NT2/D1 (cell line): ENCODE results near the gene SLCO2B1.

ENCODE experiments used
- DNase-seq: peaks from one replicate; pipeline ENCODE4 v3.0.0-alpha.2; 2011; ENCODE audit warnings: low read depth, low spot score
- H3K27me3 ChIP-seq: 2 replicates; pipeline ENCODE4 v1.6.0; 2011; ENCODE audit warnings: mild to moderate bottlenecking; ENCODE audit not compliant: insufficient read length, insufficient read depth
- H3K36me3 ChIP-seq: 2 replicates; pipeline ENCODE4 v1.6.1; 2011; ENCODE audit warnings: mild to moderate bottlenecking, low read length, mixed read lengths; ENCODE audit not compliant: insufficient read depth, insufficient read length
- H3K4me1 ChIP-seq: 2 replicates; pipeline ENCODE4 v1.5.1; 2011; ENCODE audit not compliant: insufficient read depth, insufficient read length
- H3K4me3 ChIP-seq: 2 replicates; pipeline ENCODE4 v1.5.1; 2011; ENCODE audit warnings: low read depth; ENCODE audit not compliant: insufficient read length
- H3K9ac ChIP-seq: 2 replicates; pipeline ENCODE4 v1.6.0; 2011; ENCODE audit warnings: low read depth; ENCODE audit not compliant: insufficient read length
- H3K9me3 ChIP-seq: 2 replicates; pipeline ENCODE4 v1.5.1; 2011; ENCODE audit warnings: mild to moderate bottlenecking, low read length; ENCODE audit not compliant: insufficient read depth
- SUZ12 ChIP-seq: IDR thresholded peaks from 2 replicates; pipeline ENCODE4 v1.6.1; 2011; ENCODE audit not compliant: insufficient read length, insufficient read depth; ENCODE audit errors: extremely low read depth
- YY1 ChIP-seq: IDR thresholded peaks from 2 replicates; pipeline ENCODE4 v1.6.1; 2011; ENCODE audit not compliant: insufficient read length, insufficient read depth
- ZNF274 ChIP-seq: IDR thresholded peaks from 2 replicates; pipeline ENCODE4 v1.6.1; 2011; ENCODE audit warnings: mild to moderate bottlenecking, low read depth, low read length

The SLCO2B1 gene

GRCh38 chr11:75112200-75112599 is 38.7 kb upstream of the SLCO2B1 start:
- peaks cover 10% of the 10 kb centered on the region; the same call in 1 of the 2 replicates for H3K9me3 ChIP-seq
- no peak for DNase-seq
- H3K9ac ChIP-seq = no peak overlapping the region
- H3K4me1 ChIP-seq = no peaks in the 10 kb centered on the region
- H3K4me3 ChIP-seq = no peak overlapping the region
- H3K27me3 ChIP-seq = no peaks in the 10 kb centered on the region
- no peaks in the 10 kb centered on the region for H3K36me3 ChIP-seq
- TF ChIP-seq ZNF274 (no peak), YY1 (no peak), SUZ12 (no peak)

DNA sequence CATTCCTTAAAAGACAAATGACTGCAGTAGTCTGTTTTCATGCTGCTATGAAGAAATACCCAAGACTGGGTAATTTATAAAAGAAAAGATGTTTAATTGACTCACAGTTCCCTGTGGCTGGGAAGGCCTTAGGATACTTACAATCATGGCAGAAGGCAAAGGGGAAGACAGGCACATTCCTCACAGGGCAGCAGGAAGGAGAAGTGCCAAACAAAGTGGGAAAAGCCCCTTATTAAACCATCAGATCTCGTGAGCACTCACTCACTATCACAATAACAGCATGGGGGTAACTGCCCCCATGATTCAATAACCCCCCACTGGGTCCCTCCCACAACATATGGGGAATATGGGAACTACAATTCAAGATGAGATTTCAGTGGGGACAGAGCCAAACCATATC is 37.9 kb upstream of the SLCO2B1 start:
- TF ChIP-seq ZNF274 (no peak), YY1 (no peak), SUZ12 (no peak)
- no peak for DNase-seq
- no peaks in the 10 kb centered on the region for H3K36me3 ChIP-seq

DNA sequence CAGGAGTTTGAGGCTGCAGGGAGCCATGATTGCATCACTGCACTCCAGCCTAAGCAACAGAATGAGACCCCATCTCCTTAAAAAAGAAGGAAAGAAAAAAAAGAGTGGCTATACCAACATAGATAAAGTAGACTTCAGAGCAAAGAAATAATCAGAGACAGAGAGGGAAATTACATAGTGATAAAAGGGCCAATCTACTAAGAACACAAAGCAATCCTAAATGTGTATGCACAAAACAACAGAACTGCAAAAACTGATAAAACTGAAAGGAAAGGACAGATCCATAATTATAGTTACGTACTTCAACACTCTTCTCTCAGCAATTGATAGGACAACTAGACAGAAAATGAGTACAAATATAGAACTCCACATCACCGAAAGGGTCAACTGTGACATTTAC is 36.4 kb upstream of the SLCO2B1 start:
- H3K36me3 ChIP-seq = no peaks in the 10 kb centered on the region
- no peaks in the 10 kb centered on the region for H3K27me3 ChIP-seq
- TF ChIP-seq SUZ12 = no peak
- TF ChIP-seq ZNF274 = no peak
- no peak for TF ChIP-seq YY1
- H3K4me1 ChIP-seq = no peaks in the 10 kb centered on the region
- H3K9me3 ChIP-seq = peaks cover 20% of the 10 kb centered on the region
- no peak overlapping the region for H3K4me3 ChIP-seq
- no peak for DNase-seq
- no peak overlapping the region for H3K9ac ChIP-seq

More for the DNA sequence above, 37.9 kb upstream of the SLCO2B1 start:
- H3K9ac ChIP-seq = no peak overlapping the region
- H3K4me1 ChIP-seq = no peaks in the 10 kb centered on the region
- no peaks in the 10 kb centered on the region for H3K27me3 ChIP-seq
- H3K9me3 ChIP-seq = peaks cover 10% of the 10 kb centered on the region; the same call in 1 of the 2 replicates
- H3K4me3 ChIP-seq = no peak overlapping the region

GRCh38 chr11:75118577-75118976 is 32.3 kb upstream of the SLCO2B1 start:
- H3K4me3 ChIP-seq = no peak overlapping the region
- H3K36me3 ChIP-seq = no peaks in the 10 kb centered on the region
- H3K9ac ChIP-seq = no peak overlapping the region
- TF ChIP-seq ZNF274 (no peak), YY1 (no peak), SUZ12 (no peak)
- no peak for DNase-seq
- no peaks in the 10 kb centered on the region for H3K27me3 ChIP-seq
- no peaks in the 10 kb centered on the region for H3K4me1 ChIP-seq
- peaks cover 12% of the 10 kb centered on the region for H3K9me3 ChIP-seq

- H3K4me1 ChIP-seq = no peaks in the 10 kb centered on the region
- H3K27me3 ChIP-seq = no peaks in the 10 kb centered on the region
- H3K9ac ChIP-seq = no peak overlapping the region
- no peak overlapping the region for H3K4me3 ChIP-seq
- TF ChIP-seq SUZ12 (no peak), ZNF274 (no peak), YY1 (no peak)
- H3K36me3 ChIP-seq = no peaks in the 10 kb centered on the region
- DNase-seq = no peak
- no peaks in the 10 kb centered on the region for H3K9me3 ChIP-seq
Measured at GRCh38 chr11:75126564-75126963, 24.3 kb upstream of the SLCO2B1 start.

DNA sequence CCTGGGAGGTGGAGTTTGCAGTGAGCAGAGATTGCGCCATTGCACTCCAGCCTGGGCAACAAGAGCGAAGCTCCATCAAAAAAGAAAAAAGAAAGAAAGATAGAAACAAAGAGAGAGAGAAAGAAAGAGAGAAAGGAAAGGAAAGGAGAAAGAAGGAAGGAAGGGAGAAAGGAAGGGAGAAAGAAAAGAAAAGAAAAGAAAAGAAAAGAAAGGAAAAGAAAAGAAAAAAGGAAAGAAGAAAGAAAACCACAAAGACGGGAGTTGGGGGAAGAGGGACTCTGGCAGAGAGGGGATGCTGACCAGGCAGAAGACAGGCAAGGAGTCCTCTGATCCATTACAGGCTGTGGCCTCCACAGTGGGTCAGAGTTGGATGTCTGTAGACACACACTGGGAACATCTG is 18.8 kb upstream of the SLCO2B1 start:
- DNase-seq = no peak
- Histone ChIP-seq H3K9ac (no peak overlapping the region), H3K27me3 (no peaks in the 10 kb centered on the region), H3K9me3 (no peaks in the 10 kb centered on the region), H3K36me3 (no peaks in the 10 kb centered on the region), H3K4me3 (no peak overlapping the region), H3K4me1 (no peaks in the 10 kb centered on the region)
- TF ChIP-seq SUZ12 = no peak
- no peak for TF ChIP-seq YY1
- TF ChIP-seq ZNF274 = no peak

- TF ChIP-seq ZNF274 (no peak), YY1 (no peak), SUZ12 (no peak)
- Histone ChIP-seq H3K27me3 (no peaks in the 10 kb centered on the region), H3K4me3 (no peak overlapping the region), H3K9ac (no peak overlapping the region), H3K9me3 (no peaks in the 10 kb centered on the region), H3K36me3 (no peaks in the 10 kb centered on the region), H3K4me1 (no peaks in the 10 kb centered on the region)
- DNase-seq = peak; percentile 36
Measured at GRCh38 chr11:75133976-75134375, 16.9 kb upstream of the SLCO2B1 start.

GRCh38 chr11:75135021-75135650 is 15.8 kb upstream of the SLCO2B1 start:
- no peak for DNase-seq
- Histone ChIP-seq H3K9me3 (no peaks in the 10 kb centered on the region), H3K27me3 (no peaks in the 10 kb centered on the region), H3K9ac (no peak overlapping the region), H3K36me3 (no peaks in the 10 kb centered on the region), H3K4me3 (no peak overlapping the region), H3K4me1 (no peaks in the 10 kb centered on the region)
- TF ChIP-seq ZNF274 = no peak
- TF ChIP-seq YY1 = no peak
- no peak for TF ChIP-seq SUZ12
